Common myeloid progenitor, CD34-positive (primary cell): ENCODE measurements around the gene TCF21. TPM values are rescaled to one million over a fixed set of nuclear protein-coding genes. Genes with fewer than 3 reads are reported as not detected.
A peak's percentile ranks its signal among the peaks of the same experiment; 100 is the strongest.

Experiments
- CTCF ChIA-PET: fragments of 350-600 bp; sonication (Branson Sonifier 250); formaldehyde crosslinking; loops from one replicate; lab custom pipeline; 2021; ENCODE audit warnings: antibody characterized with exemption; lab: Charles Lee
- POLR2A ChIA-PET: fragments of 350-600 bp; sonication (Branson Sonifier 250); formaldehyde crosslinking; loops from one replicate; lab custom pipeline; 2021; ENCODE audit warnings: antibody characterized with exemption; lab: Charles Lee
- DNase-seq, 3 donors: peaks; one replicate each; pipeline versions ENCODE4 v3.0.0 to v3.0.0-alpha.2; 2013
- H3K27ac ChIP-seq, 2 experiments: 1 replicate in 1 of 2; 2 replicates in 1 of 2; pipeline ENCODE4 v1.7.0; 2013; ENCODE audit warnings: inconsistent platforms in 2 of 2, low read length in 2 of 2, mild to moderate bottlenecking in 2 of 2, low read depth in 1 of 2, moderate library complexity in 1 of 2; ENCODE audit not compliant: severe bottlenecking in 2 of 2, insufficient read depth in 1 of 2, poor library complexity in 1 of 2
- H3K27me3 ChIP-seq, 5 experiments: replicated peaks in 2 of 5; 1 replicate in 3 of 5; 2 replicates in 2 of 5; pipeline versions ENCODE4 v1.6.1 to v1.7.0; 2013; ENCODE audit warnings: low read length in 4 of 5, mild to moderate bottlenecking in 2 of 5, moderate library complexity in 2 of 5, inconsistent platforms in 1 of 5; ENCODE audit not compliant: insufficient read depth in 5 of 5, control insufficient read depth in 4 of 5
- H3K36me3 ChIP-seq, 4 experiments: 1 replicate in 2 of 4; 2 replicates in 2 of 4; pipeline versions ENCODE4 v1.6.1 to v1.7.0; 2013; ENCODE audit warnings: low read length in 3 of 4, control low read depth in 1 of 4, mild to moderate bottlenecking in 1 of 4; ENCODE audit not compliant: control insufficient read depth in 4 of 4, insufficient read depth in 4 of 4
- H3K4me1 ChIP-seq, 4 experiments: 1 replicate in 3 of 4; 2 replicates in 1 of 4; pipeline versions ENCODE4 v1.6.1 to v1.7.1; 2013; ENCODE audit warnings: low read length in 3 of 4, mild to moderate bottlenecking in 3 of 4, control low read depth in 1 of 4, inconsistent platforms in 1 of 4, moderate library complexity in 1 of 4; ENCODE audit not compliant: control insufficient read depth in 4 of 4, insufficient read depth in 4 of 4; ENCODE audit errors: control extremely low read depth in 1 of 4
- H3K4me3 ChIP-seq, 7 experiments: 1 replicate in 4 of 7; 2 replicates in 3 of 7; pipeline versions ENCODE4 v1.5.1 to v1.7.0; 2013; ENCODE audit warnings: mild to moderate bottlenecking in 7 of 7, low read length in 6 of 7, moderate library complexity in 6 of 7, inconsistent platforms in 2 of 7, low read depth in 2 of 7, control low read depth in 1 of 7; ENCODE audit not compliant: insufficient read depth in 4 of 7, control insufficient read depth in 1 of 7; ENCODE audit errors: extremely low read depth in 1 of 7
- H3K9me3 ChIP-seq, 5 experiments: 1 replicate in 4 of 5; 2 replicates in 1 of 5; pipeline versions ENCODE4 v1.6.1 to v1.7.1; 2013; ENCODE audit warnings: low read length in 4 of 5, mild to moderate bottlenecking in 2 of 5, inconsistent platforms in 1 of 5, low read depth in 1 of 5, moderate library complexity in 1 of 5; ENCODE audit not compliant: control insufficient read depth in 4 of 5, insufficient read depth in 2 of 5; ENCODE audit errors: control extremely low read depth in 1 of 5
- WGBS: methylation state at CpG from one replicate; pipeline ENCODE4 v1.1.5; 2013; ENCODE audit not compliant: insufficient coverage; 5-methylcytosine and 5-hydroxymethylcytosine counted together
- polyA plus RNA-seq: library from polyadenylated mRNA; unstranded; fragments of 120-200 nt; gene quantifications from one replicate; pipeline ENCODE4 v1.2.1, GENCODE V29; 2013

The TCF21 gene
- not detected for polyA plus RNA-seq

GRCh38 chr6:133888929-133889556 lies at the start of gene TCF21:
TSS of gene TCF21 (plus strand) at chr6:133889113. CDS start at chr6:133889398, 285 bp downstream.
- Histone ChIP-seq H3K27me3 (peaks cover 42 to 99% (median 70%) of the 10 kb centered on the region in 5 experiments), H3K4me3 (no peak within 1 kb of the TSS), H3K9me3 (peaks cover 0 to 3% (median 0%) of the 10 kb centered on the region in 5 experiments), H3K27ac (no peak within 1 kb of the TSS), H3K36me3 (no peaks in the 10 kb centered on the region), H3K4me1 (peaks cover 0 to 12% (median 4%) of the 10 kb centered on the region in 4 experiments)
- POLR2A ChIA-PET: no interaction called here
- WGBS: 20% methylated on average over 18 of the region's 22 CpGs
- DNase-seq: no peak
- CTCF ChIA-PET: no interaction called here

GRCh38 chr6:133841176-133841575 lies 47.7 kb upstream of the TCF21 start:
- H3K9me3 ChIP-seq: no peaks in the 10 kb centered on the region
- H3K4me3 ChIP-seq: no peak overlapping the region
- peaks cover 0 to 7% (median 4%) of the 10 kb centered on the region in 4 experiments for H3K4me1 ChIP-seq
- WGBS: 100% methylated on average over 1 of the region's 3 CpGs
- DNase-seq: no peak
- peaks cover 2 to 55% (median 18%) of the 10 kb centered on the region in 5 experiments for H3K27me3 ChIP-seq
- no peaks in the 10 kb centered on the region for H3K36me3 ChIP-seq
- no peak overlapping the region for H3K27ac ChIP-seq
- ChIA-PET POLR2A (no interaction called here), CTCF (interaction anchor here (0.8 to 1.7 kb wide), 5 partner anchors 63 to 256 kb away, joined by 3 to 4 read pairs (median 4); no protein-coding TSS in a partner anchor)

- no peak overlapping the region for H3K4me3 ChIP-seq
- peaks cover 0 to 62% (median 23%) of the 10 kb centered on the region in 5 experiments for H3K27me3 ChIP-seq
- H3K36me3 ChIP-seq: no peaks in the 10 kb centered on the region
- peaks cover 0 to 2% (median under 1%) of the 10 kb centered on the region in 4 experiments for H3K4me1 ChIP-seq
- CTCF ChIA-PET: no interaction called here
- WGBS: 91% methylated on average over 1 of the region's 2 CpGs
- POLR2A ChIA-PET: no interaction called here
- no peak for DNase-seq
- no peak overlapping the region for H3K27ac ChIP-seq
- H3K9me3 ChIP-seq: no peaks in the 10 kb centered on the region
Measured at GRCh38 chr6:133843098-133843497, 45.8 kb upstream of the TCF21 start.

GRCh38 chr6:133844709-133845108 lies 44.2 kb upstream of the TCF21 start:
- H3K4me3 ChIP-seq: no peak overlapping the region
- H3K27ac ChIP-seq: no peak overlapping the region
- no peaks in the 10 kb centered on the region for H3K4me1 ChIP-seq
- H3K36me3 ChIP-seq: no peaks in the 10 kb centered on the region
- peaks cover 2 to 53% (median 23%) of the 10 kb centered on the region in 5 experiments for H3K27me3 ChIP-seq
- CTCF ChIA-PET: no interaction called here
- DNase-seq: no peak
- WGBS: no CpG with 5 or more reads among the region's 1 CpG
- POLR2A ChIA-PET: no interaction called here
- no peaks in the 10 kb centered on the region for H3K9me3 ChIP-seq

GRCh38 chr6:133854041-133854363 lies 34.9 kb upstream of the TCF21 start:
- H3K36me3 ChIP-seq: no peaks in the 10 kb centered on the region
- peaks cover 0 to 3% (median 0%) of the 10 kb centered on the region in 4 experiments for H3K4me1 ChIP-seq
- no peak overlapping the region for H3K27ac ChIP-seq
- H3K9me3 ChIP-seq: peaks cover 0 to 5% (median under 1%) of the 10 kb centered on the region in 5 experiments
- ChIA-PET POLR2A (no interaction called here), CTCF (interaction anchor here (1.0 kb wide), 1 partner anchor 59 kb away, joined by 3 read pairs; no protein-coding TSS in a partner anchor)
- H3K27me3 ChIP-seq: peaks cover 17 to 84% (median 45%) of the 10 kb centered on the region in 5 experiments
- no peak overlapping the region for H3K4me3 ChIP-seq
- no peak for DNase-seq
- 4% methylated on average over 7 of the region's 12 CpGs for WGBS

GRCh38 chr6:133854364-133855275 lies 34.3 kb upstream of the TCF21 start:
- 5% methylated on average over 40 of the region's 40 CpGs for WGBS
- Histone ChIP-seq H3K4me3 (no peak overlapping the region), H3K27ac (no peak overlapping the region), H3K27me3 (peaks cover 16 to 83% (median 45%) of the 10 kb centered on the region in 5 experiments), H3K36me3 (no peaks in the 10 kb centered on the region), H3K9me3 (peaks cover 0 to 9% (median 3%) of the 10 kb centered on the region in 5 experiments), H3K4me1 (peaks cover 0 to 3% (median 0%) of the 10 kb centered on the region in 4 experiments)
- ChIA-PET POLR2A (no interaction called here), CTCF (interaction anchor here (0.7 to 1.0 kb wide), 2 partner anchors 58 to 610 kb away, joined by 3 read pairs; no protein-coding TSS in a partner anchor)
- peak in 1 of 3 donors; percentile 6 for DNase-seq
